GM12865 (cell line): ENCODE results near the gene PNPLA5.
"Not testable (repeated sequence)": the region's sequence is repeated elsewhere in the genome, so short reads cannot be mapped to it uniquely, and the experiment has no call there.

Source experiments
- DNase-seq: peaks from one replicate; pipeline ENCODE4 v3.0.0; 2010; ENCODE audit warnings: low read depth
- H3K4me3 ChIP-seq: 2 replicates; pipeline ENCODE4 v1.5.1; 2011; ENCODE audit warnings: mild to moderate bottlenecking, low read depth, low read length, control low read depth
- TF ChIP-seq, protein P1 (sequence below): IDR thresholded peaks from 2 replicates; pipeline ENCODE4 v1.5.1; 2011; ENCODE audit warnings: low read length, control low read depth, low read depth, inconsistent platforms; ENCODE audit not compliant: insufficient read depth; ENCODE audit errors: missing control alignments

The PNPLA5 gene

DNA sequence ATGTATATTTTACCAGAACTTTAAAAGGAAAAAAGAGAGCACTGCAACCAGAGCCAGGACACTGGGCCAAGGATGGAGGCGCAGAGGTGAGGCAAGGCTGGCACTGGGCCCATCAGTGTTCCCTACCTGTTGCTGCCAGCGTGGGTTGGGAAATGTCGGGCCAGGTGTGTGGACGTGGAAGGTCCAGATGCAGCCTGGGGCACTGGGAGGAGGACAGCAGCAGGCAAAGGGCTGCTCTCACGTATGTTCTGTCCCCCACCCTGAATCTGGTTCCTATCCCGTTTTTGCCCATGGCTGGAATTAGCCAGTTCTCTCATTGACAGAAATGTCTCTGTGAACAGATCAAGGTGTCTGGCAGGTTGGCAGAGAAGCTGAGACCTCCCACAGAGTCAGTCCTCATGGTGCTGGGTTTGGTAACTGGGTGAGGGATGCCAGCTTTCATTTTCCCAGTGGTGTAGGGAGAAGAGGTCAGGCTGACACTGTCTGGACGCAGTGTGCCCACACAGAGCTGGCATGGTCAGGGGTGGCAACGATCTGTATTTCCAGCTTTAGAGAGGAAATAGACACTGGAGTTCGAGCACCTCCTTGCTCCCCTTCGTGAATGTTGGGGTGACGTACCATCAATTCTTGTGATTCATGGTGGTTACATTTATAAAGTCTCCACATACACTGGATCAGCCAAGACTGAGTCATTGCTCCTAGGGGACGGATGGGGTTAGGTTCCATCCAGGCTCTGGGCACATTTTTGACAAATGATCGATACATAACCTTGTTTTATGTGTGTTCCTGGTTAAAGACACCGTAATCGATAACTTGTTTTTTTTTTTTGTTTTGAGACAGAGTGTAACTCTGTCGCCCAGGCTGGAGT is 27.5 kb upstream of the PNPLA5 start:
- TF ChIP-seq, protein P1, sequence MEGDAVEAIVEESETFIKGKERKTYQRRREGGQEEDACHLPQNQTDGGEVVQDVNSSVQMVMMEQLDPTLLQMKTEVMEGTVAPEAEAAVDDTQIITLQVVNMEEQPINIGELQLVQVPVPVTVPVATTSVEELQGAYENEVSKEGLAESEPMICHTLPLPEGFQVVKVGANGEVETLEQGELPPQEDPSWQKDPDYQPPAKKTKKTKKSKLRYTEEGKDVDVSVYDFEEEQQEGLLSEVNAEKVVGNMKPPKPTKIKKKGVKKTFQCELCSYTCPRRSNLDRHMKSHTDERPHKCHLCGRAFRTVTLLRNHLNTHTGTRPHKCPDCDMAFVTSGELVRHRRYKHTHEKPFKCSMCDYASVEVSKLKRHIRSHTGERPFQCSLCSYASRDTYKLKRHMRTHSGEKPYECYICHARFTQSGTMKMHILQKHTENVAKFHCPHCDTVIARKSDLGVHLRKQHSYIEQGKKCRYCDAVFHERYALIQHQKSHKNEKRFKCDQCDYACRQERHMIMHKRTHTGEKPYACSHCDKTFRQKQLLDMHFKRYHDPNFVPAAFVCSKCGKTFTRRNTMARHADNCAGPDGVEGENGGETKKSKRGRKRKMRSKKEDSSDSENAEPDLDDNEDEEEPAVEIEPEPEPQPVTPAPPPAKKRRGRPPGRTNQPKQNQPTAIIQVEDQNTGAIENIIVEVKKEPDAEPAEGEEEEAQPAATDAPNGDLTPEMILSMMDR, result no peak
- H3K4me3 ChIP-seq, result no peak overlapping the region
- no peak for DNase-seq

DNA sequence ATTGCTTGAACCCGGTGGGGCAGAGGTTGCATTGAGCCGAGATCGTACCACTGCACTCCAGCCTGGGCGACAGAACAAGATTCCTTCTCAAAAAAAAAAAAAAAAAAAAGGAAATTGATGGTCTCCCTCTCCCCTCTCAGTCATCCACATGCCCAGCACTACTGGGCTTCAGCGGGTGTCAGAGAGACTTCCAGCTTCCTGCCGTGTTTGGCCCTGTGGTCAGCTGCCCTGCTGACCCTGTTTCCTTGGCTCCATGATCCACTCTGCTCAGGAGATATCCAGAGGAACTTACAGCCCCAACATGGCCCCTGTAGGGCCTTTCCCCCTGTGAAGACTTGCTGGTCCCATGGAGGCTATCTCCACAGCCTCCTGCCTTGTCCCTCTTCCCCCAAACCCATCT is 25.7 kb upstream of the PNPLA5 start:
- no peak for DNase-seq
- TF ChIP-seq, protein P1, result no peak
- no peak overlapping the region for H3K4me3 ChIP-seq

DNA sequence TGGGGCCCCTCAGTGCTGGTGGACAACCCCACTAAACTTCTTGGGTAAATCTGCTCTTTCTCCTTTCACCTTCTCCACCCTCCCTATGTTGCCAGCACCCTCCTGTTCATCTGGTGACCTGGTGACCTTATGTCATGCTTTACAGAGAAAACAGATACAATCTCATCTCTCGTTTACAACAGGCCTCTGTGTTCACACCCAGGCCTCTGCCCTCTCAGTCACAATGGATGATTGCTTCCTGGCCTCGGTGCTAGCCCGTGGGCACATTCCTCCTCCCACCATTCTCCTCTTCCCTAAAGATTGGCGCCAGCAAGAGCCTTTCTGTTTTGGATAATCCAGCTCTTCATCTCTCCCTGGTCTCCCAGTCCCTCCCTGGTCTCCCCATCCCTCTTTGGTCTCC is 19.5 kb upstream of the PNPLA5 start:
- TF ChIP-seq, protein P1, result no peak
- no peak for DNase-seq
- H3K4me3 ChIP-seq, result no peak overlapping the region

DNA sequence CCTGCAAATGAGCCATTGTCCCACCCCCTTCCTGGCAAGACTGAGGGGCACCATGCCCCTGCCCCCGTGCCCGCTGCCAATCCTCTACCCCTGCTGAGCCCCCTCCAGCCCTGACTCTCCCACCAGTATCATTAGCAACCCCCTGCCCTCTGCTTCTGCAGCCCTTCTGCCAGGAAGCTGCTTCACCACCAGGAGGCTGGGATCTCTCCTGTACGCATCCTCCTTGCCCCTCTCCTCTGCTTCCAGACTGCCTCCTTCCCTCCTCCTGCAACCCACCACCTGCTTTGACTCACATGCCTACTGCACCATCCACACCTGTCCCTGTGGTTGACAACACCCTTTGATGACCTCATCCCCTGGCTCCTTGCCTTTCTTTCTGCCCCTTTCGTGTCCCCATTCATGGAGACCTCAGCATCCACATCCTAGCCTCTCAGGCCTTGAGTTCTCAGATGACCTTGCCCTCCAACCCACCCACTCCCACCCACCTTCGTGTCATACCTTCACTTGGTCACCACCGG is 18.4 kb upstream of the PNPLA5 start:
- TF ChIP-seq, protein P1, result no peak
- no peak overlapping the region for H3K4me3 ChIP-seq
- no peak for DNase-seq

DNA sequence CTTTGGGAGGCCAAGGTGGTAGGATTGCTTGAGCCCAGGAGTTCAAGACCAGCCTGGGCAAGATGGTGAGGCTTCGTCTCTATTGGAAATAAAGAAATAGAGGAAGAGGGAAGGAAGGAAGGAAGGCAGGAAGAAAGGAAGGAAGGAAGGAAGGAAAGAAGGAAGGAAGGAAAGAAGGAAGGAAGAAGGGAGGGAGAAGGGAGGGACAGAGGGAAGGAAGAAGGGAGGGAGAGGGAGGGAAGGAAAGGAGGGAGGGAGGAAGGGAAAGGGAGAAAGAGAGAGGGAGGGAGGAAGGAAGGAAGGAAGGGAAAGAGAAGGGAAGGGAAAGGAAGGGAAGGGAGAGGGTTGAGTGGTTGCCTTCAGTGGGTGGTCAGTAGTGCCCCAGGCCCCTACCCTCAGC is 17.9 kb upstream of the PNPLA5 start:
- no peak for DNase-seq
- TF ChIP-seq, protein P1, result no peak
- H3K4me3 ChIP-seq, result no peak overlapping the region

DNA sequence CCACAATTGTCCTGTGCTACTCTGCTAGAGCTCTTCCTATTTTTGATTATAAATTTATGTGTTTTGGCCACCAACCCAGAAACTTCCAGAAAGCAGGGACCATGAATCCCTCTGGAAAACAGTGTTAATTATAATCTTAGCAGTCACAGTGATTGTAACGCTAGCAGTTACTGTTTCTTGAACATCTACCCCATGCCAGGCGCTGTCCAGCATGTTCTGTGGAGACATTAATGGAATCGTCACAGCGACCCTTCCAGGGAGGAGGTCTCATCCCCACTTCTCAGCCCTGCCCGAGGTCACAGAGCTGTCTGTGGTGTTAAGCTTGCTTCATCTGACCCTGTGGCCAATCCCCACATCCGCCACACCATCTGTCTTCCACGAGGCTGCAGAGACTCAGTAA is 13.9 kb upstream of the PNPLA5 start:
- no peak for DNase-seq

DNA sequence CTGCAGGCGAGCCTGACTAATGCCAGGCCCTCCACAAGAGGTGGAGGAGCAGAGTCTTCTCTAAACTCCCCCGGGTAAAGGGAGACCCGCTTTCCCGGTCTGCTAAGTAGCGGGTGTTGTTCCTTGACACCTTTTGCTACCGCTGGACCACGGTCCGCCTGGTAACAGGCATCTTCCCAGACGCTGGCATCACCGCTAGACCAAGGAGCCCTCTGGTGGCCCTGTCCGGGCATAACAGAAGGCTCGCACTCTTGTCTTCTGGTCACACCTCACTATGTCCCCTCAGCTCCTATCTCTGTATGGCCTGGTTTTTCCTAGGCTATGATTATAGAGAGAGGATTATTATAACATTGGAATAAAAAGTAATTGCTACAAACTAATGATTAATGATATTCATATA is 12.6 kb upstream of the PNPLA5 start:
- H3K4me3 ChIP-seq, DNase-seq: not testable (repeated sequence)

More for the DNA sequence above, 13.9 kb upstream of the PNPLA5 start:
- TF ChIP-seq, protein P1, result no peak
- no peak overlapping the region for H3K4me3 ChIP-seq

DNA sequence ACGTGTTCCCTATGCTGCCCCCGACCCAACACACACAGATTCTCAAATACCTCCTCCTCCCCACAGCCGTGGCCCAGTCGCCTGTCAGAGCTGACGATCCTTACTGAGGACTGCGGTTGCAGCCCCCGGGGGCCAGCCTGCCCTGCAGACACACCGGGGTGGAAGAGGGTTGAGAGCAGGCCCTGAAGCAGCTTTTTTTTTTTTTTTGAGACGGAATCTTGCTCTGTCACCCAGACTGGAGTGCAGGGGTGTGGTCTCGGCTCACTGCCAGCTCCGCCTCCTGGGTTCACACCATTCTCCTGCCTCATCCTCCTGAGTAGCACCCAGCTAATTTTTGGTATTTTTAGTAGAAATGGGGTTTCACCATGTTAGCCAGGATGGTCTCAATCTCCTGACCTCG is 11.2 kb upstream of the PNPLA5 start:
- DNase-seq, H3K4me3 ChIP-seq: not testable (repeated sequence)
